WTC11 (cell line): ENCODE results near the gene SORCS1. TPM values are rescaled to one million over a fixed set of nuclear protein-coding genes. Genes with fewer than 3 reads are reported as not detected.

Experiments used
- ATAC-seq: fragments of 200-7000 bp; cut with Tn5 transposase; 2 replicates; pipeline ENCODE4 v1.10.0; 2021; ENCODE audit warnings: mild to moderate bottlenecking, moderate library complexity
- CTCF ChIA-PET: fragments of 300-600 bp; sonication (Branson Sonifier 250); formaldehyde crosslinking; loops from one replicate; lab custom pipeline; 2021; ENCODE audit warnings: antibody characterized with exemption; lab: Charles Lee
- POLR2A ChIA-PET: fragments of 350-600 bp; sonication (Branson Sonifier 250); formaldehyde crosslinking; loops from one replicate; lab custom pipeline; 2021; ENCODE audit warnings: antibody characterized with exemption; lab: Charles Lee
- DNase-seq: peaks from one replicate; pipeline ENCODE4 v3.0.0; 2021; ENCODE audit warnings: low spot score
- H3K27ac Mint-ChIP-seq: 2 replicates; pipeline ENCODE4 v1.8.0; 2021; ENCODE audit warnings: mixed read lengths
- H3K27me3 Mint-ChIP-seq: 2 replicates; pipeline ENCODE4 v1.8.0; 2021; ENCODE audit warnings: low read depth, mild to moderate bottlenecking, moderate library complexity, mixed read lengths
- H3K36me3 Mint-ChIP-seq: 2 replicates; pipeline ENCODE4 v1.8.0; 2021; ENCODE audit warnings: mixed read lengths
- H3K4me1 Mint-ChIP-seq: 2 replicates; pipeline ENCODE4 v1.8.0; 2022; ENCODE audit warnings: mixed read lengths
- H3K4me3 Mint-ChIP-seq: 2 replicates; pipeline ENCODE4 v1.8.0; 2021; ENCODE audit warnings: mild to moderate bottlenecking, moderate library complexity, mixed read lengths
- H3K9me3 Mint-ChIP-seq: 2 replicates; pipeline ENCODE4 v1.8.0; 2021; ENCODE audit warnings: mixed read lengths
- AFF4 ChIP-seq: sonication (generic); formaldehyde crosslinking; IDR thresholded peaks from 2 replicates; pipeline ENCODE4 v1.8.1; 2023; ENCODE audit warnings: mild to moderate bottlenecking, missing genetic modification reagents, borderline replicate concordance
- ATF1 ChIP-seq: sonication (generic); formaldehyde crosslinking; IDR thresholded peaks from 2 replicates; pipeline ENCODE4 v1.8.1; 2023; ENCODE audit warnings: mild to moderate bottlenecking, moderate library complexity, missing genetic modification reagents
- CBFB ChIP-seq: sonication (generic); formaldehyde crosslinking; IDR thresholded peaks from 2 replicates; pipeline ENCODE4 v1.8.1; 2022; ENCODE audit warnings: mild to moderate bottlenecking, low read depth, missing genetic modification reagents
- FOXK1 ChIP-seq: sonication (generic); formaldehyde crosslinking; IDR thresholded peaks from 2 replicates; pipeline ENCODE4 v1.8.0; 2022; ENCODE audit warnings: mild to moderate bottlenecking, moderate library complexity, missing genetic modification reagents
- FOXP4 ChIP-seq: sonication (generic); formaldehyde crosslinking; IDR thresholded peaks from 2 replicates; pipeline ENCODE4 v1.8.0; 2022; ENCODE audit warnings: mild to moderate bottlenecking, missing genetic modification reagents
- GRHL2 ChIP-seq: fragments of 250-450 bp; sonication (Bioruptor Pico); IDR thresholded peaks from 2 replicates; pipeline ENCODE4 v1.8.0; 2022; ENCODE audit warnings: mild to moderate bottlenecking, moderate library complexity; ENCODE audit not compliant: insufficient replicate concordance, severe bottlenecking
- GTF2I ChIP-seq: fragments of 250-450 bp; sonication (Bioruptor Pico); conservative IDR thresholded peaks from 2 replicates; pipeline ENCODE4 v1.4.0; 2021; ENCODE audit warnings: mild to moderate bottlenecking
- IRF1 ChIP-seq: sonication (generic); formaldehyde crosslinking; IDR thresholded peaks from 2 replicates; pipeline ENCODE4 v1.8.0; 2023; ENCODE audit warnings: missing genetic modification reagents
- NFE2L1 ChIP-seq: sonication (generic); formaldehyde crosslinking; IDR thresholded peaks from 2 replicates; pipeline ENCODE4 v1.8.1; 2023; ENCODE audit warnings: missing genetic modification reagents
- NR1H2 ChIP-seq: sonication (generic); formaldehyde crosslinking; IDR thresholded peaks from 2 replicates; pipeline ENCODE4 v1.9.0; 2021; ENCODE audit warnings: mild to moderate bottlenecking, moderate library complexity, missing genetic modification reagents
- PRRX2 ChIP-seq: fragments of 250-450 bp; sonication (Bioruptor Pico); IDR thresholded peaks from 2 replicates; pipeline ENCODE4 v1.8.0; 2021; ENCODE audit warnings: mild to moderate bottlenecking
- TCF7 ChIP-seq: sonication (generic); formaldehyde crosslinking; IDR thresholded peaks from 2 replicates; pipeline ENCODE4 v1.8.0; 2022; ENCODE audit warnings: mild to moderate bottlenecking, low read depth, missing genetic modification reagents, moderate library complexity
- total RNA-seq: library from RNA; stranded (reverse); gene quantifications from 3 replicates; pipeline ENCODE4 v1.2.3, GENCODE V29; 2021
- TF ChIP-seq, protein P1 (sequence below): sonication (generic); formaldehyde crosslinking; IDR thresholded peaks from 2 replicates; pipeline ENCODE4 v1.8.1; 2023; ENCODE audit warnings: mild to moderate bottlenecking, missing genetic modification reagents, moderate library complexity
- TF ChIP-seq, protein P2 (sequence below): sonication (generic); formaldehyde crosslinking; IDR thresholded peaks from 2 replicates; pipeline ENCODE4 v1.8.1; 2023; ENCODE audit warnings: mild to moderate bottlenecking, missing genetic modification reagents, moderate library complexity

The SORCS1 gene
- total RNA-seq, 1 experiment from 2014 or later: 3.3 TPM

DNA sequence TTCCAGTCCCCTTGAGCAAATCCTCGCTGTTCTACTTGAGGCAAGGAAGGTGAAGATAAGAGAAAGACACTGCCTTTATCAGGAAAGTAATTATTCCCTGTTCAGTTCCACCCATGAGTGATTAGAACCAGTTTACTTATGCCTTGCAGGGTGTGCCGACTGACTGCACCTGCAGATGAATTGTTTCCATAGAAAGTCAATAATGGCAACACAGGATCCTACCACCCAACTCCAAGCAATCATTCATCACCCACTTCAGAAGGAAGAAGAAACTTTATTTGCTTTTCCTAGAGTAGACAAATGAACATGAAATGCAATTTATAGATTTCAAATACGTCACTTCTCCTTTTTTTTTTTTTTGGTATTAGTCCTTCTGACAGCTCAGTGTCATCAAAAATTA, 383.9 kb downstream of the SORCS1 start:
- ATAC-seq (no peak), DNase-seq (no peak)
- H3K27ac Mint-ChIP-seq: no peak overlapping the region
- no peaks in the 10 kb centered on the region for H3K27me3 Mint-ChIP-seq
- ChIA-PET POLR2A (no interaction called here), CTCF (no interaction called here)
- no peaks in the 10 kb centered on the region for H3K36me3 Mint-ChIP-seq
- no peak overlapping the region for H3K4me3 Mint-ChIP-seq
- TF ChIP-seq PRRX2 (CRISPR knock-in tag): no peak
- TF ChIP-seq GRHL2 (CRISPR knock-in tag): no peak
- TF ChIP-seq, protein P1, sequence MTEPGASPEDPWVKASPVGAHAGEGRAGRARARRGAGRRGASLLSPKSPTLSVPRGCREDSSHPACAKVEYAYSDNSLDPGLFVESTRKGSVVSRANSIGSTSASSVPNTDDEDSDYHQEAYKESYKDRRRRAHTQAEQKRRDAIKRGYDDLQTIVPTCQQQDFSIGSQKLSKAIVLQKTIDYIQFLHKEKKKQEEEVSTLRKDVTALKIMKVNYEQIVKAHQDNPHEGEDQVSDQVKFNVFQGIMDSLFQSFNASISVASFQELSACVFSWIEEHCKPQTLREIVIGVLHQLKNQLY (CRISPR knock-in tag): no peak
- no peak for TF ChIP-seq ATF1 (CRISPR knock-in tag)
- TF ChIP-seq CBFB (CRISPR knock-in tag): no peak
- TF ChIP-seq FOXP4 (CRISPR knock-in tag): no peak
- no peak for TF ChIP-seq FOXK1 (CRISPR knock-in tag)
- TF ChIP-seq AFF4: no peak
- no peak for TF ChIP-seq NFE2L1
- peaks cover 13% of the 10 kb centered on the region for H3K4me1 Mint-ChIP-seq
- H3K9me3 Mint-ChIP-seq: peaks cover 7% of the 10 kb centered on the region; the same call in 1 of the 2 replicates

GRCh38 chr10:106777841-106778240, 386.7 kb downstream of the SORCS1 start:
- no peaks in the 10 kb centered on the region for H3K36me3 Mint-ChIP-seq
- H3K4me3 Mint-ChIP-seq: no peak overlapping the region
- TF ChIP-seq NR1H2 (CRISPR knock-in tag) (no peak), IRF1 (no peak), TCF7 (no peak)
- TF ChIP-seq, protein P2, sequence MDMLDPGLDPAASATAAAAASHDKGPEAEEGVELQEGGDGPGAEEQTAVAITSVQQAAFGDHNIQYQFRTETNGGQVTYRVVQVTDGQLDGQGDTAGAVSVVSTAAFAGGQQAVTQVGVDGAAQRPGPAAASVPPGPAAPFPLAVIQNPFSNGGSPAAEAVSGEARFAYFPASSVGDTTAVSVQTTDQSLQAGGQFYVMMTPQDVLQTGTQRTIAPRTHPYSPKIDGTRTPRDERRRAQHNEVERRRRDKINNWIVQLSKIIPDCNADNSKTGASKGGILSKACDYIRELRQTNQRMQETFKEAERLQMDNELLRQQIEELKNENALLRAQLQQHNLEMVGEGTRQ (CRISPR knock-in tag): no peak
- ChIA-PET CTCF (interaction anchor here (0.6 to 2.2 kb wide), 2 partner anchors 12 to 145 kb away, joined by 3 to 6 read pairs; no protein-coding TSS in a partner anchor), POLR2A (no interaction called here)
- DNase-seq: no peak
- H3K9me3 Mint-ChIP-seq: no peaks in the 10 kb centered on the region
- no peak overlapping the region for H3K27ac Mint-ChIP-seq
- H3K27me3 Mint-ChIP-seq: no peaks in the 10 kb centered on the region
- H3K4me1 Mint-ChIP-seq: peaks cover 13% of the 10 kb centered on the region
- no peak for ATAC-seq

DNA sequence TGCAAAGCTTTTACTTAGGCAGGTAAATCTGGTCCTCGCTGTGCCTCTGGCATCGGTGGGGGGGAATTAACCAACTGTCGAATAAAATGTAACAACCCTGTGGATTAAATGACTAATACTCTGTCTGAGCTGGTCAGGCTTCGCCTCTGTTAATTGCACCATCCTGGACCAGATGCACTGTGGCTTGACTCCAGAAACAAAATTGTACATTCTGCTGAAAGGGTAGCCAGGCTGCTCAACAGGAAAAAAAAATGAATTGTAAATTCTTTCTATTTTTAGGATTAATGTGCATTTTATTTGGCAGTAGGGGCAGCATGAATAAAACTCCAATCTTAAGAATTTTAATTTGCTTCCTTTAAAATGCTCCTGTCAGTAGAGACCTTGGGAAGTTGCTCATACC, 389.4 kb downstream of the SORCS1 start:
- no peak for ATAC-seq
- POLR2A ChIA-PET: no interaction called here
- no peak overlapping the region for H3K4me3 Mint-ChIP-seq
- TF ChIP-seq NR1H2 (CRISPR knock-in tag) (no peak), GTF2I (CRISPR knock-in tag) (no peak)
- TF ChIP-seq, all 79 proteins: peak for 0
- Mint-ChIP-seq H3K36me3 (no peaks in the 10 kb centered on the region), H3K4me1 (peaks cover 4% of the 10 kb centered on the region), H3K9me3 (no peaks in the 10 kb centered on the region), H3K27ac (no peak overlapping the region), H3K27me3 (no peaks in the 10 kb centered on the region)
- CTCF ChIA-PET: interaction anchor here (1.2 kb wide), 1 partner anchor 10 kb away, joined by 6 read pairs; no protein-coding TSS in a partner anchor
- no peak for DNase-seq
